ENCODE results near the gene JMJD1C. TPM values are rescaled to one million over a fixed set of nuclear protein-coding genes. Genes with fewer than 3 reads are reported as not detected.
"Not testable (repeated sequence)": the region's sequence is repeated elsewhere in the genome, so short reads cannot be mapped to it uniquely, and the experiment has no call there.

JMJD1C gene
- total RNA-seq, 2 donors from 2014 or later, result 91.8 to 103 TPM

- ATAC-seq (no peak), DNase-seq (no peak)
- no peak for TF ChIP-seq POLR2A (IDR thresholded peaks at IDR 0.05)
- TF ChIP-seq CTCF (IDR thresholded peaks at IDR 0.05), result no peak
- Histone ChIP-seq H3K36me3 (replicated peaks in 1 of 2; ENCODE audit: insufficient read depth in 1 of 2, low read depth in 2 of 2) (no peaks in the 10 kb centered on the region), H3K27me3 (no peaks in the 10 kb centered on the region), H3K27ac (no peak overlapping the region), H3K9me3 (no peaks in the 10 kb centered on the region), H3K4me1 (no peaks in the 10 kb centered on the region), H3K4me3 (no peak overlapping the region)
- 87 to 100% methylated on average over 1 of the region's 1 CpG for WGBS, 2 donors
- intact Hi-C loops (cut with DNase I), result no loop called here
These were observed 177.6 kb downstream of the JMJD1C start for GRCh38 chr10:63288170-63288569.

- H3K36me3 ChIP-seq (replicated peaks in 1 of 2; ENCODE audit: insufficient read depth in 1 of 2, low read depth in 2 of 2), result no peaks in the 10 kb centered on the region
- H3K4me3 ChIP-seq, result no peak overlapping the region
- DNase-seq (no peak), ATAC-seq (no peak)
- no peaks in the 10 kb centered on the region for H3K27me3 ChIP-seq
- H3K27ac ChIP-seq, result no peak overlapping the region
- WGBS, 2 donors, result 85 to 89% methylated on average over 4 of the region's 4 CpGs
- intact Hi-C loops (cut with DNase I), result no loop called here
- no peaks in the 10 kb centered on the region for H3K4me1 ChIP-seq
- TF ChIP-seq CTCF (IDR thresholded peaks at IDR 0.05) (no peak), POLR2A (IDR thresholded peaks at IDR 0.05) (no peak)
- H3K9me3 ChIP-seq, result no peaks in the 10 kb centered on the region
These were observed 179.0 kb downstream of the JMJD1C start for GRCh38 chr10:63286754-63287264.

DNA sequence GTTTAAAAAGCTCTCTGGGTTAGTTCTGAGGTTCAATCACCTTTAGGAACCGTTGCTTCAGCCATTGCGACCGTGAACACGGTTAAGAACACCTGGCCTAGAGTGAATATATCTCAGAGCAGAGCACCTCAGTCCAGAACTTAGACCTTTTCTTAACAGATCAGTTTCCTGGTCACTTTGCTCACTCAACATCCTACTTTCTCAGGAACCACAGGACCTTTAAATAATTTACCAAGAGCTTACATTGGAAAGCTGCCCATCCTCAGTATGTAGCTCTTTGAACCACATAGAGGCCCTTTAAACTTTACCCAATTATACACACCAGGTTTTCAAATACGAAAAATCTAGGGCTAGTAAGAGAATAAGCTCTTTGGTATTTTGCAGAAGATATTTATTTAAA, 179.4 kb downstream of the JMJD1C start:
- ATAC-seq, result no peak
- Histone ChIP-seq H3K36me3 (replicated peaks in 1 of 2; ENCODE audit: insufficient read depth in 1 of 2, low read depth in 2 of 2) (no peaks in the 10 kb centered on the region), H3K27me3 (no peaks in the 10 kb centered on the region), H3K27ac (no peak overlapping the region), H3K4me1 (no peaks in the 10 kb centered on the region), H3K4me3 (no peak overlapping the region), H3K9me3 (no peaks in the 10 kb centered on the region)
- intact Hi-C loops (cut with DNase I), result no loop called here
- no peak for DNase-seq
- 71 to 82% methylated on average over 5 of the region's 5 CpGs for WGBS, 2 donors
- TF ChIP-seq POLR2A (IDR thresholded peaks at IDR 0.05), result no peak
- TF ChIP-seq CTCF (IDR thresholded peaks at IDR 0.05), result no peak

GRCh38 chr10:63283901-63284300, 181.9 kb downstream of the JMJD1C start:
- H3K4me3 ChIP-seq; H3K27me3 ChIP-seq; ATAC-seq; DNase-seq; H3K9me3 ChIP-seq; H3K4me1 ChIP-seq; H3K36me3 ChIP-seq (replicated peaks in 1 of 2; ENCODE audit: insufficient read depth in 1 of 2, low read depth in 2 of 2); H3K27ac ChIP-seq; intact Hi-C loops (cut with DNase I): not testable (repeated sequence)
- 97 to 98% methylated on average over 6 of the region's 6 CpGs for WGBS, 2 donors

- 85 to 95% methylated on average over 2 of the region's 2 CpGs for whole genome bisulfite sequencing, 2 donors
These were observed 182.7 kb downstream of the JMJD1C start for GRCh38 chr10:63283093-63283492.

More at GRCh38 chr10:63283093-63283492, 182.7 kb downstream of the JMJD1C start:
- no peaks in the 10 kb centered on the region for H3K27me3 ChIP-seq
- TF ChIP-seq CTCF (IDR thresholded peaks at IDR 0.05), result no peak
- no peak for TF ChIP-seq POLR2A (IDR thresholded peaks at IDR 0.05)
- no peaks in the 10 kb centered on the region for H3K9me3 ChIP-seq
- intact Hi-C loops (cut with DNase I), result no loop called here
- no peak overlapping the region for H3K27ac ChIP-seq
- no peak for ATAC-seq
- no peaks in the 10 kb centered on the region for H3K4me1 ChIP-seq
- H3K36me3 ChIP-seq (replicated peaks in 1 of 2; ENCODE audit: insufficient read depth in 1 of 2, low read depth in 2 of 2), result no peaks in the 10 kb centered on the region
- DNase-seq, result no peak
- no peak overlapping the region for H3K4me3 ChIP-seq
